HepG2 (cell line): Measurements from ENCODE around the gene ASTN2. TPM values are rescaled to one million over a fixed set of nuclear protein-coding genes. Genes with fewer than 3 reads are reported as not detected.

Source experiments
- FOXA3 ChIP-seq: IDR thresholded peaks from 2 replicates; pipeline ENCODE4 v1.6.1; 2016; ENCODE audit warnings: missing genetic modification reagents, missing compliant biosample characterization
- GATA4 ChIP-seq: sonication (generic); IDR thresholded peaks from 2 replicates; pipeline ENCODE4 v1.6.1; 2016; ENCODE audit warnings: antibody characterized with exemption, low read depth, borderline replicate concordance
- PHF5A ChIP-seq: IDR thresholded peaks from one replicate; pipeline ENCODE4 v1.6.1; 2018; ENCODE audit warnings: low read depth, missing genetic modification reagents; ENCODE audit not compliant: unreplicated experiment
- ZBTB39 ChIP-seq: sonication (generic); formaldehyde crosslinking; IDR thresholded peaks from 2 replicates; pipeline ENCODE4 v1.5.0; 2020; ENCODE audit warnings: missing genetic modification reagents
- ZNF10 ChIP-seq: sonication (generic); formaldehyde crosslinking; IDR thresholded peaks from 2 replicates; pipeline ENCODE4 v1.4.0; 2020; ENCODE audit warnings: mild to moderate bottlenecking, low read depth, missing genetic modification reagents, borderline replicate concordance
- ZNF710 ChIP-seq: sonication (generic); formaldehyde crosslinking; IDR thresholded peaks from 2 replicates; pipeline ENCODE4 v1.5.0; 2020; ENCODE audit warnings: mild to moderate bottlenecking, missing genetic modification reagents, borderline replicate concordance
- ZNF768 ChIP-seq: sonication (generic); formaldehyde crosslinking; IDR thresholded peaks from 2 replicates; pipeline ENCODE4 v1.4.0; 2020; ENCODE audit warnings: missing genetic modification reagents
- polyA plus RNA-seq, 8 experiments: library from polyadenylated mRNA; depleted of rRNA in 3 of 8; stranded (reverse) in 7 of 8; unstranded in 1 of 8; fragments of >200 nt; fragmentation: Illumina TruSeq in 4 of 8; extraction: Trizol in 4 of 8; gene quantifications; 2 replicates each; pipeline versions ENCODE4 v1.2.1 to v1.2.3, GENCODE V29; 2011 to 2016; ENCODE audit warnings: low read depth in 4 of 8, missing spikeins in 1 of 8, mixed read lengths in 1 of 8; ENCODE audit not compliant: insufficient read depth in 1 of 8
- total RNA-seq, 5 experiments: library from RNA; depleted of rRNA; stranded (reverse); fragments of >200 nt; fragmentation: Illumina TruSeq; extraction: Trizol; gene quantifications; 2 replicates each; pipeline ENCODE4 v1.2.3, GENCODE V29; 2016; ENCODE audit warnings: low read depth in 1 of 5

The ASTN2 gene
- total and polyA plus RNA-seq, 2 of the 13 experiments (the other 11 are each of a cell fraction or from before 2014, with no cell fraction given) = 5.2 to 13.5 TPM

GRCh38 chr9:116574027-116574679 lies 840.7 kb downstream of the ASTN2 start (continued):
- no peak for TF ChIP-seq ZNF768 (CRISPR knock-in tag)
- no peak for TF ChIP-seq ZBTB39 (CRISPR knock-in tag)
- peak; percentile 53; the same call in 1 of the 2 replicates for TF ChIP-seq ZNF710 (CRISPR knock-in tag)
- no peak for TF ChIP-seq PHF5A (CRISPR knock-in tag)
- TF ChIP-seq GATA4 = peak; percentile 91
- TF ChIP-seq ZNF10 = no peak
- TF ChIP-seq FOXA3 = peak; percentile 77
